Measurements from ENCODE around the gene ZNF532.

The ZNF532 gene

DNA sequence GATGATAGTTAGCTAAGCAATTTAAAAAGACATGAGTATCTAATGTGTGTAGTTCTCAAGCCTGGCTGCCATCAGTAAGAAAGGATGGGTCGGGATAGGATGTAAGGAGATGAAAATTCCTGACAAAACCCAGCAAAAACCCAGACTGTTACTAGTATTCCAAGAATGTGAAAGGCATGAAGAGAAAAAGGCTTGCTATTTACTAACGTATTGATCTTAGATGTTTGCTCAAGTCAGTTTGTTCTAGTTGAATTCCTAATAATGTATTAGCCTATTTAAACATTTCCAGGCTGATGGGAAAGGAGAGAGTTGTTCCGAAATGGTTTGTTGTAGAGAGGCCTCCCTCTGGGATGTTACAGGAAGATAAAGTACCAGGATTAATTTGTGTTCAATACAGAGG is 88.2 kb downstream of the ZNF532 start:
- no peak for DNase-seq

DNA sequence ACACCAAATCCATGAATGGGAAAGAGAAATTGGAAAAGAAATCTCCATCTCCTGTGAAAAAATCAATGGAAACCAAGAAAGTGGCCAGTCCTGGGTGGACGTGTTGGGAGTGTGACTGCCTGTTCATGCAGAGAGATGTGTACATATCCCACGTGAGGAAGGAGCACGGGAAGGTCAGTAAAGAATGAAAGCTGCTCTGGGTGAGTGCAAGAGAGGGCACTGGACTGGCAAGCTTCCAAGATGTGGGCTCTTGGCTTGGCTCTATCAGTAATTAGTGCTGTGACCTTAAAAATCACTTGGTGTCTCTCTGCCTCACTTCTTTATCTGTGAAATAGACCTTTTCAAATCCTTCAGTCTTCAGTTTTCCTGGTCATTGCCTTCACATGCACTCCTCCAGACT is 89.0 kb downstream of the ZNF532 start:
- DNase-seq: no peak

DNA sequence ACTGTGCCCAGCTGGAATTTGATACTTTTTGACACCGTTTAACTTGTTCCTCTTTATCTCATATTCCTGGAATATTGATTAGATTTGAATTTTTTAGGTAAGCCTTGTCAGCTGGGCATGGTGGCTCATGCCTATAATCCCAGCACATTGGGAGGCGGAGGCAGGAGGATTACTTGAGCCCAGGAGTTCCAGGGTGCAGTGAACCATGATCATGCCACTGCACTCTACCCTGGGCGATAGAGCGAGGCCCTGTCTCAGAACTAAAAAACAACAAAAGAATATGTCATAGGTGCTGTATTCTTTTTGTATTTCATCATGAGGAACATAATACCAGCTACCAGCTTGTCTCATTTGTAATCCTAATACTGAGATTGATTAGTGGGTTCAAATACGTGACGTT is 90.3 kb downstream of the ZNF532 start:
- no peak for DNase-seq

DNA sequence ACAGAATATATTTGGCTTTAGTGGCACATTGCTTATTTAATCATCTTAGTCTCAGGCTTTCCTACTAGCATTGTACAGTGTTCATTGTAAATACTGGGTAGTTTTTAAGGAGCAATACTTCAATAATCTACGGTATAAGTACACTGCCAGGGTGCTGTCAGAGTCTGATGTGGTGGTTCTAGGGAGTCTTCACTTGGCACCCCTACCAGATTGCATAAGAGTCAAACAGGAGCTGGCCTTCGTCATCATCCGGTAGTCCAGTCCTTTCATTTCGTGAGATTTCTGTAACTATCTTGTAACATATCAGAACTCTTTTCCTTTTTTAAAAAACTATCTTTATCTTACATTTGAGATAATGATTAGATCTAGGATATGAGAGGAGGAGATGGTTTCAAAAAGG is 91.1 kb downstream of the ZNF532 start:
- no peak for DNase-seq

DNA sequence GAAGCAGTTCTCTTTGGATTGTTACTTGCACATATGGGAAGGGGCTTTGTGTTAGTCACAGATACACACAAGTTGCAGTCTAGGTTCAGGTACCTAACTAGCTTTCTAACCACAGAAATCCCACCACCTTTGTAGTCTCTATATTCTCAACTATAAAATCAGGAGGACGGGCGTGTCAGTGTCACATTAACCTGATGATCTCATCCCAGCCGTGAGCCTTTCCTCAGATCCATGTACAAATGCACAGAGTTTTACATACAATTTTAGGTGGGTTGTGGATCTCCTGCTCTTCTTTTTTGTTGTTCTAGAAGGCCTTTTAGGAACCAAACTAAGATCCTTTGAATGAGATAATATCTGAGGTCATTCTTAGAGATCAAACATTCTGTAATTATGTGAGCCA is 94.0 kb downstream of the ZNF532 start:
- no peak for DNase-seq

DNA sequence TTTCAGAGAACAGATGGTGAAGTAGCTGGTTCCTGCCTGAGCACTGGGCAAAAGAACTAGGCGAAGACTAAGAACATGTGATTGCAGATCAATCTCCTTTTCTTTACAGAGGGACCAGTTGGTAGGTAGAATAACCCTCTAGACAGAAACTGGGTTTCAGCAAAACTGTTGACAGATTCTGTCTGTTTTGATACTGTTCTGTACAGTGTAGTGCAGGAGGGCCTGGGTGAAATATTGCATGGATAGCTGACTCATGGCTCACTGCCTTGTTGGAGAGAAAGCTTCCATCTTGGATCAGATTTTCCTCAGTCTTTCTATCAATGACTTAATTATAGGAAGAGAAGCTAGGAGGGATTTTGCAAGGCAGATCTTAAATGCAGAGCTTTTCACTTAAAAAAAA is 95.8 kb downstream of the ZNF532 start:
- DNase-seq: no peak

DNA sequence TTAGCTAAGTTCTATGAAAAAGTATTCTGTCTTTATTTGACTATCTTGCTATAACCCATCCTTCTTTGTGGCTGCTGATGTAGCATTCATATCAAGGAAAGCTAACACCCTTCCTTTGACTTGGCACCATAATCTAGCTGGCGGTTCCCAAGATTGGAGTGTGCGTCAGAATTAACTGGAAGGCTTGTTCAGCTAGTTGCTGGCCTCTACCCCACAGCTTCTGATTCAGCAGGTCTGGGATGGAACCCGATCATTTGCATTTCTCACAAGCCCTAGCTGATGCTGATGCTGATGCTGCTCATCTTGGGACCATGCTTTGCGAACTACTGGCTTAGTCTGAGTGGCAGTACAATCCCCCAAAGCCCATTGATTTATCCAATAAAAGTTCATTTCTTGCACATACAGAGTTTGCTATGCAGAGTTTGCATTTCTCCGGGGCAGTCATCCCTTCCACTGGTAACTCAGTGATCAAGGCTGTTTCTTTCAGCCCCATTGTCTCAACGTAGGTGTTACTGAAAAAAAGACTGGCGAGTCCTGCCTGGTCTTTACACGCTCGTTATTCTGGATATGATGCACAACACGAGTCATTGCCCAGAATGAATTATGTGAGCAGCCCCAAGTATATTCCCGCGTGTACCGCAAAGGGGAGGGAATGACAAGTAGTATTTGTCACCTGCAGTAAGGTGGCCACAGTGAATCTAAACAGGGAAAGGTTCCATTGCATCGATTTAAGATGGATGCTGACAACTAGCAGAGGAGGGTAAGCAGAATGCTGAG is 96.5 kb downstream of the ZNF532 start:
- DNase-seq: peak; percentile 12

DNA sequence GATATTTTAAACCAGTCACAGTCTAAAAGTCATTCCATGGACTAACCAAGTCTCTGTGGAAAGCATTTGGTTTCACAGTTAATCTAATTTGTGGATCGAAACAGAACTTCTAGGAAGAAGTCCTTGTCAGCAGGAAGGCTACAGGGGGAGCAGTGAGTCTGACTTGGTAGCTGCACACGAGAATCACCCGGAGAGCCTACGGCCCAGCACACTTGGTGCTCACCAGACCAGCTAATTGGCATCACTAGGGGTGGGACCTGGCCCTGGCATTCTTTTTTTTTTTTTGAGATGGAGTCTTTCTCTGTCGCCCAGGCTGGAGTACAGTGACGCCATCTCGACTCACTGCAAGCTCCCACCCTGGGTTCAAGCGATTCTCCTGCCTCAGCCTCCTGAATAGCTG is 97.7 kb downstream of the ZNF532 start:
- no peak for DNase-seq

DNA sequence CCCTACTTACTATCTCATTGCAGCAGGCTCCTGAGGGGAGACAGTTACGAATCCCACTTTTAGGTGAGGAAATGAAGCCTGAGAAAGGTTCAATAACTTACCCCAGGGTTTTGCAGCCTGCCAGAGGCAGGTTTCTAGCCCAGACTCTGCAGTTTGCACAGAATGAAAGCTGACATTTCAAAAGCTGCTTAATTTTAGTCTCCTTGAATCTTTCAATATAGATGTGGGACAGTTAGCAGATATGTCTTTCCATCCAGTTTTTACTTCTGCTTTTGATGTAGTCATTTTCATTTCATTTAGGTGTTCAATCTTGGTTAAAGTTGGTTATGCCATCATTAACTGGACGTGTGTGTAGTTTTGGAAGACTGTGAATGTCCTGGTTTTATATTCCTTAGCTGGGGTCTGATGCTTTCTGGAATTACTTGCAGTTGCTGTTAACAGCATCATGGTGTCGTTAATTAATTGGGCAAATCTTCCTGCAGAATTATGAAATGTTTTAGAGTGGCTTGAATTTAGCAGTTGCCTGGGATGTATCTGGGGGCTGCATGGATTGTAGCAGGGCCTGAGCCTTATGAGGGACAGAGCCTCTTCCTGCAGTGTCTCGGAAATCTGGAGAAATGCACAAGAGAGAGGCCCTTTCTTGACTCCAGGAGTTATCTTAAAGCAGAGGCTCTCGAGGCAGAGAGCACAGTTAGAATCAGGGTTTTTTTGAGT is 100.8 kb downstream of the ZNF532 start:
- no peak for DNase-seq

DNA sequence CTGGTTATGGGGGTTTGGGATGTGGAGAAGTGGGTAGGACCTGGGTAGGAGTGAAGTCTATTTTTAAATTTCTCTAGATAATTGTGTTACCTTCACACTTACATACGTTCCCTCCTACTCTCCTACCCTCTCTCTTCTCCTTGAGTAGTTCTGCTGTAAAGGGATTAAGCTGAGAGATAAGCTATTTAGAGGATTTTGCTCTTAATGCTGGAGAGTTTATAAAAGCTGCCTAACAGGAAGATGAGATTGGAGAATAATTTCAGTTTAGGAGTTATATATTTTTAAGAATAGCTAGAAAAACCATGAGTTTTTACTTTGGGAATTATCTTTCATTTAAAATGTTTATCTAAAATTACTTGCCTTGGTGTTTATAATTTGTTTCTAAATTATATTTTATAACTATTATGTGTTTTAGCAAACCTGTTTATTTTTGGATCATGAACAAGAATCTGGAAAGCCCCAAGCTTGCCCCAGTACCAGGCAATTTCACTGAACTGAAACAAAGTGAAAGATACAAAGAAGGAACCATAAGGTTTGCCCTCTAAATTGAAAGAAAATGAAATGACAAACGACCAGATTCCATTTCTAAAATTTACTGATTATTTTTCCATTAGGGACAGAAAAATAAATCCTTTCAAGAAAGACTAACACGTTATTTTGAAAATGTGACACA is 101.5 kb downstream of the ZNF532 start:
- no peak for DNase-seq

DNA sequence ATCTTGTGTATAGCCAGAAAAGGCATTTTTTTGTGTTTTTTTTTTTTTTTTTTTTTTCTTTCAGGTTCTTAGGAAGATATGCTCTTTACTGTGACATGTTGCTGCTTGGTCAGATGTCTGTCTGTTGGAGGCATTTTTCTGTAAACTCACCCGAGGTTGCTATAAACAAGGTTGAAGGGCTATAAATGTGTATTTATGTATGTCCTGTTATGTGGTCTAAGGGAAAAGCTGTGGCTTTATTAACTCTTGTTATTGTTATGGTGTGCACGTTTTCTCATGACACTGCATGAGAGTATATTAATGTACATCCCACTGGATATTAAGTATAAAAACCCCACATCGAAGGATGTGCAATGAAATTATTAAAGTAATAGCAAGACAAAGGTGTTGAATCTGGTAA is 102.0 kb downstream of the ZNF532 start:
- DNase-seq: no peak

DNA sequence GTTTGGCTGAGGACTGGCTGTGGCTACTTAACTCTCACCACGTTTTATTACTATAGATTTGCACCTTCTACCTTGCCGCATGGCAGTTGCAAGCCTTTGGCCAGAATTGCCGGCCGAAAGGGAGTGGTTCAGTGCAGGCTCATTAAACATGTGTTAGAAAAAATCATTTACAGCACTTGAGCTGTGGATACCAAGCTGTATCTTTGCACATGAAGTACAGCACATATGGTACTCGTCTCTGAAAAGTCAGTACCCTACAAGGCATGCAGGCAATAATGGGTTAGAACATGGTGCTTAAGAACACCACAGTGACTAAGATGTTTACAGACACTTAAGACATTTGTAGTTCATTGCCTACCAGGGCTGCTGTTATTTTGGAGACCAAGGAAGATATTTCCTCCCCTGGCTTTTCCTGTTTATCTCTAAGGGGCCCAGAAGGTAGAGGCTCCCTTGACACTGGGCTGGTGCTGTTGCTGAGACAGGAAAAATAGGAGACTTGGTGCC is 103.1 kb downstream of the ZNF532 start:
- DNase-seq: no peak

DNA sequence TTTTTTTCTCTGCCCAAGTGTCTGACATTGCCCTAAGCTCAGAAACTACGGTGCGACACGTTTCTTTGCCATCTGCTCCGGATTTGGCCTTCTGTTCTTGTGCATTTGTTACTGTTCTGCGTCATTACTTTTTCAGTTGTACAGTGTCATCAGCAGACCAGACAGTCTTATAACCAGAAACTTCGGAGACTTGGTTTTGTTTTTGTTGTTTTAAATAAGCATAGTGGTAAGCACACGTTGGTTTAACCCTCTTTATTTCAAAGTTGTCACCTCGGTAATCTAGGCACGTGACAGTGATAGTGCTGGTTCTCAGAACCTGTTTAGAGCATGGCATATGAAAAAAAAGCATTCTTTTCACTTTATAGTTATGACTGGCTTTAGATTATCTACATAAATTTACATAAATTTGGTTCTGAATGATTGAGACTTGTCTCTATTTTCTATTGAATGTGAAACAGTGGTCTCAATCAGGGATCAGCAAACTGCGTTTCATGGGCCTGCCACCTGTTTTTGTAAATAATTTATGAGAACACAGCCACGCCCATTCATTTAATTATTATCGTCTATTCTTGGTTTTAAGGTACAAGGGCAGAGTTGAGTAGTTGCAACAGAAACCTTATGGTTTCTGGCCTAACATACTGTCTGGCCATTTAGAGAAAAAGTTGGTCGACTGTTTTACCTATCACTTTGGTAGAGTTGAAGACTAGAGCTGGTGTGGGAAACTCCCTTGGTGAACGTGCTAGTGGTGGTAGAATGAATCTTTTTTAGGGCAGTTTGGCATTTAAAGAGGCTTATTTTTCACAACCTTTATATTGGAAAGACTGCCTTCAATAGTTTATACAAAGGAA is 106.5 kb downstream of the ZNF532 start:
- no peak for DNase-seq

DNA sequence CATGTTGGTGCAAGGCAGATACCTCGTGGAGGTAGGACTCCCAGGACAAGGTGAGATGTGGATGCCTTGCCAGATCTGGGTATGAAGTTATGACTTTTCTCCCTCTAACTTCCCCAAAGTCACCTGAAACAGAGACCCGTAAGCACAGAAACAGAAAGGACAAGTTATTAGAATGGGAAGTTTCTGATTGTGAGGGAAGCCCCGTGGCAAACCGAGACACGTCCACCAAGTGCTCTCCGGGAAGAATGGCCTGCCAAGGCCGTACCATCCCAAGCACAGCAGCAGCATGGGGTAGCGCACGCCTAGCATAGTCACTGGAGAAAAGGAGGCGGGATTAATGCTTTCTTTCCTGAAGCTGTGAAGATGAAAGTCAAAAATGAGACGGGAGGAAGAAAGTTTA is 110.6 kb downstream of the ZNF532 start:
- DNase-seq: no peak

DNA sequence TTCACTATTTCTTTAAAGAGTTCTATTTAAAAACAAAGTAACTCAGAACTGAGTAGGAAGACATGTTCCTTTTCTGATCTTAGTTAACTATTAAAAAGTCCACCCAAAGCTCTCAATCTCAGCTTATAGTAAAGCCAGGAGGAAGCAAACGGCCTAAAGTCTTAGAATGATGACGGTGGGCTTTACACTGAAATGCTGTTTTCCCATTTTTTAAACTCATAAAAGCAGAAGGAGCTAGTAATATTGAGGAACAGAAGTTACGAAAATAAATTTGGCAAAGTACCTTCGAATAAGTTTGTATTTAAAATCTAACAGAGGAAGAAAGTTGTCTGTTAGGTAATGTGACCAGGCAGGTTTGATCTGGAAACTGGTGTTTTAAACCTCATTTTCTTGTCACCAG is 111.1 kb downstream of the ZNF532 start:
- no peak for DNase-seq

DNA sequence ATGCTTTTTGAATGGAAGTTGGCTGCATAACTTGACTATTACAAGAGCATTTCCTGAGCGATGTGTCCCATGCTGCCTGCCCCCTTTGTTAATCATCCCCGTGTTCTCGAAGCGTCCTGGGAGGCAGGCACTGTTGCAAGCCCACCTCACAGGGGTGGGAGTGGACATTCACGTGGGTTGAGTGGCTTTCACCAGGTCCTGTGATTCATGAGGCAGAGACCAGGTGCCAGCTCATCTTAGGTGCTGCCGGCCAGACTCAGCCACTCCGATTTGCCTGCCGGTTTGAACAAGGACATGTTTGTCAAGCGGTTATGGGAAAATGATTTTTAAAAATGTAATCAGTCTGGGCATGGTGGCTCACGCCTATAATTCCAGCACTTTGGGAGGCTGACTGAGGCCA is 112.5 kb downstream of the ZNF532 start:
- no peak for DNase-seq

DNA sequence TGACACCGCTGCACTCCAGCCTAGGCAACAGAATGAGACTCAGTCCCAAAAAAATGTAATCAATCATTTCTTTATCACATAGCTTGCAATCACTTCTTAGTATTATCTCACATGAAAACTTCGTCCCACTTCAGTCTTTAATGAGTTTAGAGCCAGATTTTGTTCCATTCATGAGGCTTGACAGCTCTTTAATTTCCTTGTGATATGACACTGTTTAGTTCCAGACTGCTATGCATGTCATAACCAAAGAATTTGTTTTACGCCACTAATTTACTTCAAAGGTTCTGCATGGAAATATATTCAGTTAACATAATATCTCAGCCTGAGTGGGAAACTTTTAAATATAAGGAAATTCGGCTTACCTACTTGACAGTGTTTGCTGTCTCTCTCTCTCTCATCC is 113.1 kb downstream of the ZNF532 start:
- DNase-seq: no peak

DNA sequence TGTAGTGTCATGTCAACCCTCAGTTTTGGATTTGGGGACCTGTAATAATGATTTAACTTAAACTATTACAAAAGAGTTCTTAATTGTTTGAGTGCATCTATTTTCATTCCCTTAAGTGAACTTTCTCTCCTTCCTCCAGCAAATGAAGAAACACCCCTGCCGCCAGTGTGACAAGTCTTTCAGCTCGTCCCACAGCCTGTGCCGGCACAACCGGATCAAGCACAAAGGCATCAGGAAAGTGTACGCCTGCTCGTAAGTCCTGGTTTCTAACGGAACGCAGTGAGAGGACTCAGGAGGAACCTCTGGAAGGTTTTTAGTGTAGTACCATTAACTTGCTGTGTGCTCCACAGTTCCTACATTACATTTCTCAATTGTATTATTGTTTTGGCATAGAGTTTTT is 114.2 kb downstream of the ZNF532 start:
- no peak for DNase-seq

DNA sequence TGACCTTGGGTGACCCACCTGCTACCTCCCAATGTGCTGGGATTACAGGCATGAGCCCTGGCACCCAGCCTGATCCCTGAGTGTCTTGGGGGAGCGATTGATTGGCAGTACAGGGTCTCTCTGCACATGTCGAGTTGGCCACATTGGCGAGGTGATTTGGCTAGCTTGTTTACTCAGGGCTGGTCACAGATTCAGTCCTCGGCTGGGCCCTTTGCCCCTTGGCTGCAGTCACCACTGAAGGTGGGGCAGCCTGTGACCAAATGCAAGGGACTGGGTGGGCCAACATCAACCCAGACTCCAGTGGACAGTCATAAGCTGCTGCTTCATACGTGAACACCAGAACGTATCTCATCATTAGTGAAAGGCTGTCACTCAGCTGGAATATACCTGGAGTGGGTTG is 114.9 kb downstream of the ZNF532 start:
- no peak for DNase-seq

DNA sequence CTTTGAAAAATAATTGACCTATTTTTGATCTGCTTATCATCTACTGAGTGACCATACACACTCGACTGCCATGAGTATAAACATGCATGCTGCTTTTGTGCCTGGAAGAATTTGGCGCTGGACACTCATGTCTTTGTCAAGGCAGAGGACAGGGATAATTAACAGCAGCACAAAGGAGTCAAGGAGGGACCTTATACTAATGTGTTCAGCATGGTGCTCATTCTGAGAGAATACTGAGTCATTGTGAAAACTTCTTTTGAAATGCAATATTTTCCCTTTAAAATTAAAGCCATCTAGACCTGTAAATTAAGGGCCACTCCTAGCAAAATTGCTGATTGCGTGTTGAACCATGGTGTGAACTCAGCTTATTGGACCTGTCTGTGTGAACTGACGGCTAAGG is 116.3 kb downstream of the ZNF532 start:
- peak; percentile 44 for DNase-seq

DNA sequence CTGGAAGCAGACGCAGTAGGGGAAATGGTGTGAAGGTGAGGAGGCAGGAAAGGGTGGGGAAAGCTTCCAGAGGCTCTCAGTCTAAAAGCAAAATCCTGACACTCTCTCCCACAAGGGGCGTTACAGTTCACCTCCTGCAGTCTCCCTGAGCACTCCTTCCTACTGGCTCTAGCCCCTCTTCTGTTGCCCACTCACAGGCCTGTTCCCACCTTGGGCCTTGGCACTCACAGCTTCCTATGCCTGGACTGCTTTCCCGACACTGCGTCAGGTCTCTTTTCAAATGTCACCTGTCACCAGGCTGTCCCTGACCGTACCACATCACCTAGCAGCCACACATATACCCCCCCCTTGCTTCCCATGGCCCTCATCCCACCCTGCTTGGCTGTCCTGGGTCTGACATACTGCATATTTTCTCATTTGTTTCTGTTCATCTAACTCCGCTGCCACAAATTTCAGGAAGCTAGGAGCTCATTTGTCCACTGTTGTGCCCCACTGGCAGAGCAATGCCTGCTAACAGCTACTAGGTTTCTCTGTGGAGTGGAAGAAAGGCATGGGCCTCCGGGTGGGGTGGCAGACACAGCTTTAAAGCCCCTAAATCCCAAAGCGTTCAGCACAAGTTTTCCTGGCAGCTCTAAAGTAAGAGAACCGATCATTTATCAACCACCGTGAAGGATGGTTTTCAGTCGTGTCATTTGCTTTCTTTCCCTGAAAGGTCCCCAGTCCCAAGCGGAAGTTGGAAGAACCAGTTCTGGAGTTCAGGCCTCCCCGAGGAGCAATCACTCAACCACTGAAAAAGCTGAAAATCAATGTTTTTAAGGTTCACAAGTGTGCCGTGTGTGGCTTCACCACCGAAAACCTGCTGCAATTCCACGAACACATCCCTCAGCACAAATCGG is 118.8 kb downstream of the ZNF532 start:
- DNase-seq: no peak

DNA sequence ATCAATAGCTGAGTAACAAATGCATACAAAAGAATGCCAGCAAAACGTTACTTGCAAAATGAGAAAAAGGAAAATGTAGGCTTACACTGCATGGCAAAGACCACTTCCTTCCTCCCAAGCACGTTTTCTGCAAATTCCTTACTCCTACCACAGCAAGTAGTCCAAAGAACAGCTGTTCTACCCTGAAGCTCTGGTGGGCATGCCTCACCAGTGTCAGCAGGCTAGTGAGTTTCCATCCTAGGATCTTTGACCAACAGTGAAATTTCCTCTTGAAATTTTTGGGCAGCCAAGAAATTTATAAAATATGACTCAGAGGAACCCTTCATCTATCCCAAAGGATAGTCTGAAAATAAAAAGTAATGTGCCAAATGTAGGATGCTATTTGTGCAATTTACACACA is 123.9 kb downstream of the ZNF532 start:
- no peak for DNase-seq
